ENCODE measurements around the gene RHBDL2.
"Not testable (repeated sequence)": the region's sequence is repeated elsewhere in the genome, so short reads cannot be mapped to it uniquely, and the experiment has no call there.

RHBDL2 gene

DNA sequence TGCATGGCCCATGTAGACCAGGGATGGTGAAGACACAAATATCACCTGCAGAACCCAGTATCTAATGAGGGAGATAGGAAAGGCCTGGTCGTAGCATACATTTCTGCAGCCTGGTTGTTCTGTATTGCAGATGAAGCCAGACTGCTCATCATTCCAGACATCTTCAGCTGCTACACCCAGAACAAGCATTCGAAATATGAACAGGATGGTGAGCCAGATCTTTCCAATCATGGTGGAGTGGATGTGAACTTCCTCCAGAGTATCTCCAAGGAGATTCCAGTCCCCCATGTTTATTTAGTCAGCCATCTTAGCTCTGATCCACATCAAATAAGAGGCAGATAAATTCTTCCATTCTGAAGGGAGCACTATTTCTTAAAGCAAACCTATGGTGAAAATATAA is 65.8 kb downstream of the RHBDL2 start:
- no peak for DNase-seq (ENCODE audit: low spot score)

DNA sequence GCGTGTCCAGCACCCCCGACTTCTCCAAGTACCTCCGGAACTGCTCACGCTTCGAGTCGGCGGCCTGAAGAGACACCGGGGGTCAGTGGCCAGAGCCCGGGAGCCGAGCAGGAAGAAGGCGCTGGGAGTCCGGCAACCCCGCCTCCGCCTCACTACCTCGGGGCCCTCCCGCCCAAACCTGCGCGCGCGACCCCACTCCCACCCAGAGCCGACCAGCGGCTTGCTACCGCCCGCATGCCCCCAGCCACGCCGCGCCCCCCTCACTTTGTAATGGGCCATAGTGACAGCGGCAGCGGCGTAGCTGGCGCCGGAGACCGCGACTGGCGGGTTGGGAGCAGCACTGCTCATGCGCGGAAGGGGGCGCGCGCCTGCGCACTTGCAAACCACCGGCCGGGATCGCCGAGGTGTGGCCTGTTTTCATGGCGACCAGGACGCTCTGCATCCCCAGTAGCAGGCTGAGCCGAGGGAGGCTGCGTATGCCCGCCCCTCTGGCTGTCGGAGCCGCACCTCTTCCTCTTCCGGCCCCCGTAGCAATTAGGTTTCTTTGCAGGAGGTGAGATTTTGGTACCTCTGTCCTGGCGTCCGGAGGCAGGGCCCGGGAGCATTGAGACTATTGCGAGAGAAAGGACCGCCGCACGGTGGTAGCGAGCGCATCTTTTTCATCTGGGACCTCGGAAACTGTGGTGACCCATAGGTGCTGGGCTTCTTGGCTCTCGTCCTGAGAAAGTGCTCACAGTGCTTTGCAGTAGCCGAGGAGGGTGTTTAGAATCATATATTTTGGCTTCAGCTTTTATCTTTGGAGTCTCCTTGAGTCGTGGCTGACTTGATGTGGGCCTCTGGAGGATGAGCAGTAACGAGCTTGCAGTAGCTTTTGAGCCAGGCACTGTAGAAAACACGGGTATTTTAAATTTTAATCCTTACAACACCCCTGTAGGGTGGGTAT is 68.3 kb downstream of the RHBDL2 start, which contains the start of gene MYCBP:
Gene MYCBP (minus strand): TSS at position 322 of the 943 bp plus-strand sequence. CDS start 43 bp downstream, at position 279.
- peak; percentile 98 for DNase-seq (ENCODE audit: low spot score)

DNA sequence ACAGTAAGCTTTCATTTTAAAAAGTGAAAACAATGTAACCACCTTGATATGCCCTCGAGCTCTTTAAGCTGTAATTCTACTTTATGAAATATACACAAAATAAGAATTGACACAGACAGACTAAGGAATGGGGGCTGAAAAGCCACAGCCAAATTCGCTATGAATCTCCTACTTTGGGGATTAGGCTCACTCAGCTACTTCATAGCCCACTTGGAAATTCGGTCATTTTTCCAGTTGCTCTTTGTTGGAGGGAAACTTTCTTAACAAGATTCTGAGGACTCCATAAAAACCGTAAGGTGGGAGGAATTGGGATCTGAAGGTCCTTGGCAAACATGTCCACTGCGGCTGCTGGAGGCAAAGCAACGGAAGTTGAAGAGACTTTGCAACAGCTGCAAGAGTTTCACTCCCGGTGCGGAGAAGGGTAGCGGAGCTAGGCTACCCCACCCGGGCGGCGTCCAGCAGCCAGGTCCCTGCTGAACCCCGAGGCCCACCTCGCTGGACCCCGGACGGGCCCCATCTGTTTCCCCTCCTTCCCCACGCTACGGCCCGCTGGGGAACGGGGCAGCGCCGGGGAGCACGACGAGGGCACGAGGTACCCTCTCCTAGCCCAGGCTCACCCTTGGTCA is 69.1 kb downstream of the RHBDL2 start:
- peak; percentile 20 for DNase-seq (ENCODE audit: low spot score)

DNA sequence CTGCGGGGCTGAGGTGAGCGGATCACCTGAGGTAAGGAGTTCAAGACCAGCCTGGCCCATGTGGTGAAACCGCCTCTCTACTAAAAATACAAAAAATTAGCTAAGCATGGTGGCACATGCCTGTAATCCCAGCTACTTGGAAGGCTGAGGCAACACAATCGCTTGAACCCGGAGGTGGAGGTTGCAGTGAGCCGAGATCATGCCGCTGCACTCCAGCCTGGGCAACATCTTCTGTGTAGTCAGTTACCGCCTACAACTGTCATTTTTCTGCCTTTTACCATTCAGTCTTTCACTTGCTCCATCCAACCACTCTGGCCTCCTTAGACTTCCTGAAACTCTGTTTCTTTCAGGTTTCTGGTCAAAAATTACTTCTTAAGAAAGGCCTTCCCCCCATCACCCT is 70.6 kb downstream of the RHBDL2 start:
- no peak for DNase-seq (ENCODE audit: low spot score)

DNA sequence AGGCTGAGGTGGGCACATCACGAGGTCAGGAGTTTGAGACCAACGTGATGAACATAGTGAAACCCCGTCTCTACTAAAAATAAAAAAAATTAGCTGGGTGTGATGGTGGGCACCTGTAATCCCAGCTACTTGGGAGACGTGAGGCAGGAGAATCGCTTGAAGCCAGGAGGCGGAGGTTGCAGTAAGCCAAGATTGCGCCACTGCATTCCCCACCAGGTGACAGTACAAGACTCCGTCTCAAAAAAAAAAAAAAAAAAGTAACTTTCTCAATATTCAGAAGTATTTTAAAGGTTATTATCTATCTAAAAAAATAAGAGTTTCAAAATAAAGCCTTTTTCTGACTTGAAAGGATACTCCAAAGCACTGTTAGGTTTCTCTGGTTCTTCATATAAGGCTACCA is 74.4 kb downstream of the RHBDL2 start:
- no peak for DNase-seq (ENCODE audit: low spot score)

DNA sequence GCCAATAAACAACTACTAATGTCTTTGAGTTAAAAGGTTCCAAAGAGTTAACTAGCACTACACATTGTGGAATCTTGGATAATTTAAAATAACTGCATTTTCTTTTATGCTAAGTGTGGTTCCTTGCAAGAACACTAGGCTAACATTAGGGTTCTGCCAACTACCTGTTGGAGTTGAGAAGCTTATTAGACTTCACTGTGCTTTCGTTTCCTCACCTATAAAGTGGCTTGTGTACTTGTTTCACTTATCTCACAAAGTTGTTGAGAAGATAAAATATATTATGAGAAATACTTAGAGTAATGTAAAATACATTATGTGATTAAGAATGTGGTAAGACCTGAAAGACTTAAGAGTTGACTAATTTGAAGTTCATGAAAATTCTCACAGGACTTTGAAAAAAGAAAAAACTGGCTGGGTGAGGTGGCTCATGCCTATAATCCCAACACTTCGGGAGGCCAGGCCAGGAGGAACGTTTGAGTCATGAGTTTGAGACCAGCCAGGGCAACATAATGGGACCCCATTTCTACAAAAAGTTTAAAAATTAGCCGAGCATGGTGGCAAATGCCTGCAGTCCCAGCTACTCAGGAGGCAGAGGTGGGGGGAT is 76.4 kb downstream of the RHBDL2 start:
- DNase-seq (ENCODE audit: low spot score) = no peak

DNA sequence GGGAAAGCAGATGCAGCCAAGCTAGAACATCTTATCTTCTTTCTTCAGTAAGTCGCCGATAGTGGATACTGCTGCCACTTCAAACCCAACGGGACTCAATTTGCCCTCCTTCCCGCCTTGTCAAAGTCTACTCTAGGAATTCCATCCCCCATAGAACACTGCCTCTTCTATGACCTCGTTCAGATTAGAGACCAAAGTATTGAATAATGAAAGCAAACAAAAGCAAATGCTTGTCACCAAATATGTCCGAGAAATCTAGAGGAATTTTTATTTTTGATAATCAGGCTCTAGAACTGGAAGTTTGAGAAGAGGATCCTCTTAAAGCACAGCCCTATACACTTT is 81.2 kb downstream of the RHBDL2 start:
- no peak for DNase-seq (ENCODE audit: low spot score)

DNA sequence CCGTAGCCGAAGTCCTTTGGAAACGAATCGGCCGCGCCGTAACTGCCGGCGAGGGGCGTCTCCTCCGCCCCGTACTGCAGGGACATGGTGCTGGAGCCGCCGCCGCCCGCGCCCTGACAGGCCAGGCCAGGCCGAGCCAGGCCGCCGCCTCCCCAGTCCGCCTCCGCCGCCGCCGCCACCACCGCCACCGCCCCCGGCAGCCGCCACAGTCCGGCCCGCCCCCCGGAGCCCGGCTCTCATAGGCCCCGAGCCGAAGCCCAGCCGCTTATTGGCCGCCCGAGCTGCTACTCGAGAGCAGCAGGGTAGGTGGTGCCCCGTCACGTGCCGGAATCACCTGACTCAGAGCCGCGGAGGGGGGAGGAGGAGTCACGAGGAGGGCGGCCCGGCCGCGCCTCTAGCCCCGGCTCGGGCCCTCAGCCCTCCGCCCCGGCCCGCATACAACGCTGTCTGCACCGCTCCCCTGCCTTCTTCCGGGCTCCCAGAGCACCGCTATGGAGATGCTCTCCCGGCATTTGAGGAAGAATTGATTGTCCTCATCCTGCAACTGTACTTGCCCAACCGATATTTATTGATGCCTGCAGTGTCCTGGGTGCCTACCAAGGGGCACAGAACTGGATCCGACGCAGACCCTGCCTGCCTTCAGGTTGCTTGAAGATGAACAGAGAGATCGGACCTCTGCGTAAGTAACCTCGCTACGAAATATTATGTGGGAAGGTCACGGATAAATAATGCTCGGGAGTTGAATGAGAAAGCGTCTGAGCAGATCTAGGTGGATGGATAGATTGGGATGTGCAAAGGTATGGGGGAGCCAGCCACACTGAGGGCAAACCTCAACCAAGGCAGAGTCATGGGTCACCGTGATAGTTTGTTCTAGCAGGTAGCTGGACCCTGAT is 81.8 kb downstream of the RHBDL2 start, which contains the start of gene RRAGC:
Gene RRAGC (minus strand): TSS at position 212 of the 893 bp plus-strand sequence. CDS start 126 bp downstream, at position 86.
- DNase-seq (ENCODE audit: low spot score) = peak; percentile 98

DNA sequence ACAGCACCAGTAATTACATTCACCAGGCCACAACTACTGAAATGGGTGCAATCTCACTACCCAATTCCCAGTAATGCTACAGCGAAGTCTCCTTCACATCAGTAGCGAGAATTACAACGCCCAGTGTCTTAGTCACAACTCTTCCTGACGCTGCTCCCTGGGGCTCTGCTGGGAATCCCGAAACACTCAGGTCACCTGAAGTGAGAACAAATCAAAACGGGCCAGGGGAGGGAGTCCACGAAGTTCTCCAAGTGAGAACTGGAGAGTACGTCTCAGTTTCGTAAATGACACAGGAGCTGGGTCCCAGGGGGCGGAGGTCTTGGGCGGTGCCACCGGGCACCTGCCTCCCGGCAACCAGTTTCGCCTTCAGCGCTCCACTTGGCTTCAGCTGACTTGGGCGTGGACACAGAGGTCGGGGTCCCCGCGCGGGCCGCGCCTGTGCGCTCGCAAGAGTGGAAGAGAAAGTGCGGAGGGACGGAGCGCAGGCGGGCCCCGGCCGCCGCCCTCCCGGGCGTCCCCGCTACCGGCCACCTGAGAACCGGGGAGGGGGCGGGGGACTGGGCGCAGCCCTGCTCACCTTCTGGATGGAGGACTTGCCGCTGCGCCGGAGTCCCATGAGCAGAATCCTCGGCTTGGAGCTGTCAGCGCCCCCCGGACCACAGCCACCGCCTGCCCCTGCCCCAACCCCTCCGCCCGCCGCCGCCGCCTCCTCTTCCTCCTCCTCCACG is 82.6 kb downstream of the RHBDL2 start:
- peak; percentile 46 for DNase-seq (ENCODE audit: low spot score)

DNA sequence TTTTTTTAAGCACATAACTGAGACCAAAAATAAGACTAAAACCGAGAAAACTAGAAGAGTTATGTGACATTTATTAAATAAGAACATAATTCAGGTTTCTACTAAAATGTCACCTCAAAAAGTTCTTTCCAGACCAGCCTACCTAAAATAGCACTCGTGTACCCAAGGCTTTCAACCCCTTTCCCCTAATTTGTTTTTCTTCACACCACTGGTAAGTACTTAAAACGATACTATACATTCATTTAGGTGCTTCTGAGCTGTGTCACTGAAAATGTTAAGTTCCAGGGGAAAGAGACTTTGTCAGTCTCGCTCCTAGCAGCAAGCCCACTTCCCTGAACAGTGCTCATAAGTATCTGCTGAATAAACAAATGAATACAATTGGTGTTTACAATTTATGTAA is 88.8 kb downstream of the RHBDL2 start:
- DNase-seq (ENCODE audit: low spot score) = no peak

DNA sequence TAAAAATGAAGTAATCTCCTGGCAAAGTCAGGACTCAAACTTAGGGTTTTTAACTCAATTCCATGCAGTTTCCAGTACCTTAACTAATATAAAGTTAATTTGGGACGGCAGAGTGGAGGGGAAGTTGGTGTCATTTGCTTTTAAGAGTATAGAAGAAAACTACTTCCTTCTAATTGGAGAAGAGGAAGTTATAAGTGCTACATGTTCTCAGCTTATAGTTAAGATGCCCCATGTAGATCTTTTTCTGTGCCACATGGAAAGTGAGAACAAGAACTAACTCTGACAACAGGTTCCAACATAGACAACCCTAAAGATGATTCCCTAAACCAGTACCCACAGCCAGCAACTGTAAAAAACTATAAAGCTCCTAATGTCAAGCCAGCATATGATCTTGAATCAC is 93.6 kb downstream of the RHBDL2 start:
- no peak for DNase-seq (ENCODE audit: low spot score)

DNA sequence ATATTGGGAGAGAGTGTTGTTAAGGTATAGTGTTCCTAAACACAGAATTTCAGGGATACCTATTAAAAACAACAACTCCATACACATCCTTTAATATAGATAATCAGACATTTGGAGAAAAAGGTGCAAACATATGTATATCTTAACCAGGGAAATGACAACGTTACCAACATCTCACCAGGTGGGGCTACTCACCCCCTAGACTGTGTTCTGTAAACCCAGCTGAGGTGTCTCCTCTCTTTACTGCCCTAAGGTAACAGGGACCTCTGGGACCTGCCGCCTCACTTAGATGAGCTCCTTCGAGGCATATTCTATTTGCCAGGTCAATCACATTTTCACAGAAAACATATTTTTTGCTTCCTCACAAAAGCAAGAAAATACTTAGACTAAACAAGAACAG is 95.4 kb downstream of the RHBDL2 start:
- no peak for DNase-seq (ENCODE audit: low spot score)

DNA sequence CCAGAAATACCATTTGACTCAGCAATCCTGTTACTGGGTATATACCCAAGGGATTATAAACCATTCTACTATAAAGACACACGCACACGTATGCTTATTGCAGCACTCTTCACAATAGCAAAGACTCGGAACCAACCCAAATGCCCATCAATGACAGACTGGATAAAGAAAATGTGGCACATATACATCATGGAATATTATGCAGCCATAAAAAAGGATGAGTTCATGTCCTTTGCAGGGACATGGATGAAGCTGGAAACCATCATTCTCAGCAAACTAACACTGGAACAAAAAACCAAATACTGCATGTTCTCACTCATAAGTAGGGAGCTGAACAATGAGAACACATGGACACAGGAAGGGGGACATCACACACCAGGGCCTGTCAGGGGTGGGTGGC is 96.5 kb downstream of the RHBDL2 start:
- DNase-seq (ENCODE audit: low spot score) = not testable (repeated sequence)

DNA sequence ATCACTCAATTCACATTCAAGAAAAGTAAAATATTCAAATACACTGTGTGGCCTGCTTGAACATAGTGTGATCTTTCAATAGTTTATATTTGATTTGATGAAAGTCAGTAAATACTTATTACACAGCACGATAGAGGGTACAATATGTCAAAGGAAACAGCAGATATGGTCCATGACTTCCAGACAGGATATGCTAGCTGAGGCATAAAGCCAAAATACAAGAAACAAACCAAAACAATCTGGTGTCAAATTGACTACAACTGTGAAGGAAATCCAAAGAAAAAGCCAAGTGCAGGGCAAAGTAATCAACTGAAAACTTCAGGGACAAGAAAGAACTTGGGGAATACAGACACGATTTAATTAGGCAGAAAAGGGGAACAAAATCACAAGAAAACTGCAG is 101.3 kb downstream of the RHBDL2 start:
- no peak for DNase-seq (ENCODE audit: low spot score)

DNA sequence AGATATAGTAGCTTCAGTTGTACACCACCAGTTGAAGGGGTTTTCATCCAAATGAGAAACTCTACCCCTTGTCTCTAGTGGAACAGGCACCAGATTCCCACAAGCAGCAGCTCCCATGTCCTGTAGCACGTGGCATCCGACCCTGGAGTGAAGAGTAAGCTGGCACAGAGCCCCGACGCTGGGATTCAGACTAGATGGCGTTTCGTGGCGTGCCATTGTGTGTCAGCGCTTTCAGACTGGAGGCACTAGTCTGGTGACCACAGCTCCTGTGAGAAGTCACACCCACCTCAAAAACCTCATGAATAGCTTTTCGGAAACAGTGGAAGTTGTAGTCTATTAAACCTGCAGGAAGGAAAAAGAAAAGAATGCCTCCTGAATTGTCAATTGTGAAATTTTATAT is 102.3 kb downstream of the RHBDL2 start:
- DNase-seq (ENCODE audit: low spot score) = no peak

DNA sequence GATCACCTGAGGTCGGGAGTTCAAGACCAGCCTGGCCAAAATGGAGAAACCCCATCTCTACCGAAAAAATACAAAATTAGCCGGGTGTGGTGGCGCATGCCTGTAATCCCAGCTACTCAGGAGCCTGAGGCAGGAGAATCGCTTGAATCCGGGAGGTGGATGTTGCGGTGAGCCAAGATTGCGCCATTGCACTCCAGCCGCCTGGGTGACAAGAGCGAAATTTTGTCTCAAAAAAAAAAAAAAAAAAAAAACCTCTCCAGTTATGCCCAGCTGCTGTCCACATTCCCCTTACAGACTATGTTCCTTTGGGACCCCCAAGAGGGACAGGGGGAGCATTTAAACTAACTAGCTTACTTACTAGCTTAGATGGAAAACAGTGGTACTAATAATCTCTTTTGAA is 105.3 kb downstream of the RHBDL2 start:
- not testable (repeated sequence) for DNase-seq (ENCODE audit: low spot score)

Measured in CD4-positive, alpha-beta T cell treated with Interleukin-2 at 100 ng/mL for 4 hours (primary cell).